LNCaP clone FGC (cell line): ENCODE results near the gene SLC26A1.

Source experiments
- DNase-seq: peaks from one replicate; pipeline ENCODE4 v3.0.0-alpha.2; 2011; ENCODE audit warnings: low read depth
- H3K4me3 ChIP-seq: 2 replicates; pipeline ENCODE4 v1.5.1; 2011; ENCODE audit warnings: mild to moderate bottlenecking, low read depth, low read length, control low read depth
- TF ChIP-seq, protein P1 (sequence below): IDR thresholded peaks from 2 replicates; pipeline ENCODE4 v1.5.1; 2012; ENCODE audit warnings: mild to moderate bottlenecking; ENCODE audit not compliant: control insufficient read depth, insufficient read depth; ENCODE audit errors: extremely low read depth

The SLC26A1 gene

DNA sequence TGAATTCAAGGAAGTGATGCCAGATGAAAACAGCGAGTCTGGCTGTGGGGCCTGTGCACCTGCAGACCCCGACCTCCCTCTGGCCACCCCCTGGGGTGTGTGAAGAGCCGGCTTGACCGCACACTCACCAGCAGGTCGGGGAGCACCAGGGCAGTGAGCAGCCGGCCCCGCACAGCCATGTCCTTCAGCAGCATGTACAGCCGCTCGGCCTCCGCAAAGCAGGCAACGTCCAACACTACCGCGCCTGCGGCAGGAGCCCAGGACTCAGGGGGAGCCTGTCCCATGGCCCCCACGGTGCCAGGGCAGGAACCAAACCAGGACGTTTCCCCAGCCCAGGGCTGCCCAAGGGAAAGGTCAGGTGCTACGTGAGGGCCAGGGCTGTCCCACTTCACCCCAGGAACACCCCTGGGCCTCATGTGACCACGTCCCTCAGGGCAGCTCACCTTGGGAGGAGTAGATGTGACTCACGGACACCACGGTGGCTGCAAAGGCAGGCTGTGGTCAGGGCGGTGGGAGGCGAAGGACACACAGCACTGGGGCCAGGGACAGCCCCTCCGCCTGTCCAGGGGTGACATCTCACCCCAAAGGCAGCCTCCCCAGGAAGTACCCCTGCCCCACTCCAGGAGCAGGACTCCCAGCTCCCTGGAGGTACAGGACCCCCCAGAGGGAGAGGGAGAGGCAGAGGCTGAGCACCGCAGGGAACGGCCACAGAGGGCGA lies 28.0 kb downstream of the SLC26A1 start:
- TF ChIP-seq, protein P1, sequence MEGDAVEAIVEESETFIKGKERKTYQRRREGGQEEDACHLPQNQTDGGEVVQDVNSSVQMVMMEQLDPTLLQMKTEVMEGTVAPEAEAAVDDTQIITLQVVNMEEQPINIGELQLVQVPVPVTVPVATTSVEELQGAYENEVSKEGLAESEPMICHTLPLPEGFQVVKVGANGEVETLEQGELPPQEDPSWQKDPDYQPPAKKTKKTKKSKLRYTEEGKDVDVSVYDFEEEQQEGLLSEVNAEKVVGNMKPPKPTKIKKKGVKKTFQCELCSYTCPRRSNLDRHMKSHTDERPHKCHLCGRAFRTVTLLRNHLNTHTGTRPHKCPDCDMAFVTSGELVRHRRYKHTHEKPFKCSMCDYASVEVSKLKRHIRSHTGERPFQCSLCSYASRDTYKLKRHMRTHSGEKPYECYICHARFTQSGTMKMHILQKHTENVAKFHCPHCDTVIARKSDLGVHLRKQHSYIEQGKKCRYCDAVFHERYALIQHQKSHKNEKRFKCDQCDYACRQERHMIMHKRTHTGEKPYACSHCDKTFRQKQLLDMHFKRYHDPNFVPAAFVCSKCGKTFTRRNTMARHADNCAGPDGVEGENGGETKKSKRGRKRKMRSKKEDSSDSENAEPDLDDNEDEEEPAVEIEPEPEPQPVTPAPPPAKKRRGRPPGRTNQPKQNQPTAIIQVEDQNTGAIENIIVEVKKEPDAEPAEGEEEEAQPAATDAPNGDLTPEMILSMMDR = no peak
- no peak overlapping the region for H3K4me3 ChIP-seq
- DNase-seq = no peak

DNA sequence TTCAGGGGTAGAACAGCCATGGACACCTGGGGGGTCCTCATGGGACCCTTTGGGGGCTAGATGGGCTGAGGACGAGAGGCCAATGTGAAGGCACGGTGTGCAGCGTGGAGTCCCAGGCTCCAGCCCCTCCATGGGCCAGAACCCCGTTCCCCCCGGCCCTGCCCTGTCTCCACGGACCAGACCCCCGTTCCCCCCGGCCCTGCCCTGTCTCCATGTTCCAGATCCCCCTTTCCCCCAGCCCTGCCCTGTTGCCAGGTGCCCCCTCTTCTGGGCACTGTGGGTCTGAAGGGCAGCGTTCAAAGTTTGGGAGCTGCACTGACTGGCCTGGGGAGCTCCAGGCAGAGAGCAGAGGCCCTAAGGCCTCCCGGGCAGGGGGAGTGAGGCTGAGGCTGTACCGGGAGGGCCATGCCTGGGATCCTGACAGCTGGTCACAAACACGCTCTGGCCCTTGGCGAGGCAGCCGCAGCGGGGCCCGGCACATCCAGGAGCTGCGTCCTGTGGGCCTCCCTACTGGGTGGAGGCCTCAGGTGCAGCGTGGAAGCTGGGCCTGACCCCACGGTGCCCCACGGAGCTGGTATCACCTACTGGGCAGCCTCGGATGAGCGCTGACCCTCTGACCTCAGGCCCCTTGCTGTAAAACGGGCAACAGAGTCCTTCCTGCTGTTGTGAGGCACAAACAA lies 28.7 kb downstream of the SLC26A1 start:
- no peak overlapping the region for H3K4me3 ChIP-seq
- TF ChIP-seq, protein P1 = no peak
- no peak for DNase-seq

DNA sequence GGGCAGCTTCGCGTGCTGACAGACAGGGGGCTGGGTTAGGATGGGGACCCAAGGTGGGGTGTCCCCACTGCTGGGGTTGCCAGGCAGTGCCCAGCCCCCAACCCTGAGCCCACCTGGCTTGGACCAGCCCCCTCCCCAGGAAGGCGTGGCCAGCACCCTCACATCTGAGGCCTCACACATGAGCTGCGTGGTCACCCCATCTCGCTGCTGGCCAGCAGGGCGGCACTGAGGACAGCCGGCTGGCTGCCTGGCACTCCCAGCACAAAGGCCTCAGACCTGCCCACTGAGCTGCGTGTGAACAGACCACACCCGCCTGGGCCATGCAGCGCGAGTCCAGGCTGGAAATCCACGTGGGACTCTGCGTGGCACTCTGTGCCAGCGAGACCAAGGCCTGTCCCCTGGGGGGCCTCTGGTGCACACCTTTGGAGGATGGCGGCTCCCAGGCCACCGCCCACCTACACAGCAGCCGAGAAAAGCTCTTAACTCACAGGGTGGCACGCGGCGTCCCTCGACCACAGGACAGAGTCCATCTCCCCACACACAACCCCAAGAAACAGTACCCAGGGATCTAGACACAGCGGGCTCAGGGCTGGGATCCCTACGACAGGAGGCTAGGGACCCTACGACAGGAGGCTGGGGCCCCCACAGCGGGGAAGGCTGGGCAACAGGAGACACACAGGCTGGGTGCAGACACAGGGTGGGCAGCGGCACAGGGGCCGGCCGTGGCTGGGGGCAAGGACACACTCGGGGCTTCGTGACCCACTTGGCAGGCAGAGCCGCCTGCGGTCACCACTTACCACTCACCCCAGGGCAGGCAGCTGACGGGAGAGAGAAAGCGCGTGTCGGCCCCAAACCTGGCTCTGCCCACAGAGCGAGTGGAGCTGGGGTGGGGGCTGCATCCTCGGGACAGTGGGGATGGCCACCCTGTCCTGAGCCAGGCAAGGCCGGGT lies 29.7 kb downstream of the SLC26A1 start:
- H3K4me3 ChIP-seq = peak overlapping the region; percentile 70
- TF ChIP-seq, protein P1 = no peak
- no peak for DNase-seq

DNA sequence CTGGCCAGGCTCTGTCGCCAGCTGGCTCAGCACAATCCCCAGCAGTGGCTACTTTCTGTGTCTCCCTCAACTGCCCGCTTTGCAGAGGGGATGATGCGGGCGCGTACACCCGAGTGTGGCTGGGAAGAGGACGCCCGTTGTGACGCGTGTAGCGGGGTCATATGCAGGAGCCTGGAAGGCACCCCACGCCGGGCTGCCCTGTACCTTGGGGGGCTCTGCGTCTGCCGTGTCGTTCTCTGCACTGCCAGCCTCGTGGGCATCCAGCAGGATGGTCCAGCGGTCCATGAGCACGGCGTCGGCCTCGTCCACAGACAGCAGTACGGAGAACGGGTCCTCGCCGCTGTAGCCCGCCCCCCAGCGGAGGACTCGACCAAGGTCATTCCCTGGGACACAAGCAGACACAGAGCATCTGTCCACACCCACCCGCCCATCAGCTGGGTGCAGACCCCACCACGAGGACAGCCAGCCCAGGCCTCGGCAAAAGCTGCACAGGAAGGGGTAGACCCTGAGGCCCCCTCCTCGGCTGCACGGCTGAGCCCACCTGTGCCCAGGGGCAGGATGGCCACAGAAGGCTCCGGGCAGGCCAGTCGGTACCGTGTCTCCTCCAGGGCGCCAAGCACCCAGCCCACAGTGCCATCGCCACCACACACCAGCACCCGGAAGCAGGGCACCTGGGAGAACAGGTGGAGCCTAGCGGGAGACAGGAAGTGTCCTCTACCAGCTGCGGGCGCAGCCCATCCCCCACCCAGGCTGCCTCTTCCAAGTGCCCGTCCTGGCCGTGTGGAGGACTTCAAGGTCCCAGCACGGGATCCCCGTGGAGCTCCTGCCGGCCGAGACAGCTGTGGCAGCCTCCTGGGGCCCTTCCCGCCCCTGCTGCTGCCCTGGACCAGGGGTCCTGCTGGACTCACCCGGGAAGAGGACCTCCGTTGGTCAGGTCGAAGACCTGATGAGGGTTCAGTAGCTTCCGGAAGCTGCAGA lies 30.7 kb downstream of the SLC26A1 start:
- TF ChIP-seq, protein P1 = peak; percentile 20; the same call in 1 of the 2 replicates
- peak overlapping the region; percentile 70 for H3K4me3 ChIP-seq
- DNase-seq = peak; percentile 64

DNA sequence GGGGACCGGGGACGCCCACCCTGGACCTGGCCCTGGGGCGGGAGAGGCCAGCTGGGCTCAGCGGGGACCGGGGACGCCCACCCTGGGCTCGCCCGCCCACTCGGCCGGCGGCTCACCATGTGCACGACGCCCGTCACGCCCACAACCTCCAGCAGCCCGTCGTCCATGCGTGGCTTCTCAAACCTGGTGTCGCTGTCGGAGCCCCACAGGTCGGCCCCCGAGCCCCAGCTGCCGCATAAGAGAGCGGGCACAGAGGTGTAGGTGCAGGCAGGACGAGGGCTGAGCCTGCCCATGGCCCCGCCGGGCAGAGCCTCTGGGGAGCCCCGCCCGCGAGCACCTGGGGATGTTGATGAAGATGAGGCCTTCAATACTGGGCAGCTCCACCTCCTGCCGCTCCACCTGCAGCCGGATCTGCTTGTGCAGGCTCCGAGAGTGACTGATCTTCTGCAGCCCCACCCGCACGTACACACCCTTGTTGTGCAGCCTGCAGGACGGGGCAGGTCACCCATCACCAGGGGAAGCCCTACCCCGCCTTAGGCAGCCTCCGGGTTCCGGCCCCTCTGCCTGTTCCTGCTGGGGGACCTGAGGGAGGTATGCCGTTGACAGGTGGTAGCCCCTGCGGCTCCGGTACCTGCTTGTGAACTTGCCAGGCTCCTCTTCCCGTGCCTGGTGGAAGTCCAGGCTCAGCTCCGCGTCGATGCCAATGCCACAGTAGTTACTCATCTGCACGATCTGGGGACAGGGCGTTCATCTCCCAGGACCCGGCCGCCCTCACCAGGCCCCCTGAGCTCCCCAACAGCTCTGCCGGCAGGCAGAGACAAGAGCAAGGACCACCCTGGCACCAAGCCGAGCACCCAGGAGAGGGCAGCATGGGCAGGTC lies 31.6 kb downstream of the SLC26A1 start:
- TF ChIP-seq, protein P1 = no peak
- no peak for DNase-seq

More for the DNA sequence above, 31.6 kb downstream of the SLC26A1 start:
- H3K4me3 ChIP-seq = peak overlapping the region; percentile 70
